Epidermal melanocyte (primary cell): ENCODE data around the gene NEK6.
"Not testable (repeated sequence)": the region's sequence is repeated elsewhere in the genome, so short reads cannot be mapped to it uniquely, and the experiment has no call there.

Experiments used
- DNase-seq: peaks from one replicate; pipeline ENCODE4 v3.0.0; 2011; ENCODE audit warnings: low spot score; ENCODE audit not compliant: insufficient read length

Gene NEK6

GRCh38 chr9:124225945-124226344, 31.8 kb upstream of the NEK6 start:
- no peak for DNase-seq

- no peak for DNase-seq
These were observed 29.2 kb upstream of the NEK6 start for GRCh38 chr9:124228516-124228915.

DNA sequence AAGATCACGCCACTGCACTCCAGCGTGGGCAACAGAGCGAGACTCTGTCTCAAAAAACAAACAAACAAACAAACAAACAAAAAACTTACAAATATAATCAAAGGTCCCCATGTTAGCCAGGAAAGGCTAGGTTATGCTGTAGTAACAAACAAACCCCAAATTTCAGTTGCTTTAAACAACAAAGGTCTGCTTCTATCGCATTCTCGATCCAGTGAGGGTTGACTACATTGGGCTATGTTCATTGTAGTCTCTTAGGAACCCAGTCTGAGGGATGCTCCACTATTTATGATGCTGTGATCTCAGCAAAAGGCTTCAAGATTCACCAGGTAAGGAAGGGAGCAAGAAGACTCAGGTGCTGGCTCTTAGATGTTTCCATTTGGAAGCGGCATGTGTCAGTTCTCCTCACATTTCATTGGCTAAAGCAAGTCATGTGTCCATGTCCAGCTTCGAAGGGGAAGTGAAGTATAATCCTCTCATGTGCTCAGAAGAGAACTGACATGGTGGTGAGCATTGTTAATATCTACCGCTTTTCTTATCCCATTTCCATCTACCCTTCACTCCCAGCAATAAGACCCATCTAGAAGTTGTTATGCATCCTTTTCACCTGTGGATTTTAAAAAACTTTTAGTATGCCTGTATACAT, 26.5 kb upstream of the NEK6 start:
- DNase-seq: no peak

DNA sequence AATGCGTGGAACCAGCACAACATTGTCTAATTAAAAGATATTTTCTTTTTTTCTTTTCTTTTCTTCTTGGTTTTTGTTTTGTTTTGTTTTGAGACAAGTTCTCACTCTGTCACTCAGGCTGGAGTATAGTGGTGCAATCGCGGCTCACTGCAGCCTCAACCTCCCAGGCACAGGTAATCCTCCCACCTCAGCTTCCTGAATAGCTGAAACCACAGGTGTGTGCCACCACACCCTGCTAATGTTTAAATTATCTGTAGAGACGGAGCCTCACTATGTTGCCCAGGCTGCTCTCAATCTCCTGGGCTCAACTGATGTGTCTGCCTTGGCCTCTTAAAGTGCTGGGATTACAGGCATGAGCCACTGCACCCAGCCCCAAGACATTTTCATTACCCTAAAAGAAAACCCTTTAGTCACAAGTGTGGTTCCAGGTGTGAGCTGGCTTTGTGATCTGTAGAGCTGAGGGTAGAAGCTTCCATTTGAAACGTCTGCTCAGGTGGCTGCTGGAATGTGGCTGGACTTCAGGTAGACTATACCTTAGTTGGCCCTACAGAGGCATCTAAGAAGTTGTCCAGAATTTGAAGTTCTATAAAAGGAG, 19.1 kb upstream of the NEK6 start:
- DNase-seq: no peak

- no peak for DNase-seq
These were observed 18.3 kb upstream of the NEK6 start for GRCh38 chr9:124239249-124240073.

DNA sequence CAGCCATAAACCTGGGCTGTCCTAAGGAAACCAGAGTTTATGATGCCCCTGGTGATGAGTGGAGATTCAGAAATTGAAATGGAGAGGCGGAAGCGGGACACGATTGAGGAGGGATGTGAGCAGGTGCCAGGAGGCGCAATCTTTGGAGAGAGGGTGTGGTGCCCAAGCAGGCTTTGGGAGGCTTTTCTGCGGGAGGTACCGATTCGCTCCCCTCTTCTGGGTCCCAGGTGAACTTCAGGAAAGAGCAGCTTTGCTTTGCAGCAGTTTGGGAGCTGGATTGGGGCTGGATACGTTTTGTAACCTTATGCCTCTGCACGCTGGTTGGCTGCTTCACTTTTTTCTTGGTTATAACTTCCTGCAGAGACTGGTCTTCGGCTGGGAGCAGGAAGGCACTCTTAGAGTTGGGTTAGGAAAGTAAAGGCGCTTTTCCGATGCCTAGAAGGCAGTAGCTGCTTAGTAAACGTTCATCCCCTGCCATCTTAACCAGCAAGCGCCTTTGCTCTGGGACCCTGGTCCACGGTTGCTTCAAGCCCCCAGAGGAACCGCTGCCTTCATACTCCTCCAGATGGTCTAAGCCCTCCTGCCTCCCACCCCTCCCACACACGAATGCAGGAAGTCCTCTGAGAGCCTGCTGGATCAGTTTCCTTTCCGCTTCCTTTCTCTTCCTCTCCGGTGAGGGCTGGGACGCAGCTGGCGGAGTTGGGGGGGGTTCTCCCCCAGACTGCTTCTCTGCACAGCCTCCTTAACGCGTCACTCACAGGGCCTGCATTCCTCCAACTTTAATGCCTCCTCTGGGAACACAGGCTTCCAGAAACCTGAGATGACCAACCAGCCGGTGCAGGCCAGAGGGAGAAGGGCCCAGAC, 15.2 kb upstream of the NEK6 start:
- DNase-seq: no peak

DNA sequence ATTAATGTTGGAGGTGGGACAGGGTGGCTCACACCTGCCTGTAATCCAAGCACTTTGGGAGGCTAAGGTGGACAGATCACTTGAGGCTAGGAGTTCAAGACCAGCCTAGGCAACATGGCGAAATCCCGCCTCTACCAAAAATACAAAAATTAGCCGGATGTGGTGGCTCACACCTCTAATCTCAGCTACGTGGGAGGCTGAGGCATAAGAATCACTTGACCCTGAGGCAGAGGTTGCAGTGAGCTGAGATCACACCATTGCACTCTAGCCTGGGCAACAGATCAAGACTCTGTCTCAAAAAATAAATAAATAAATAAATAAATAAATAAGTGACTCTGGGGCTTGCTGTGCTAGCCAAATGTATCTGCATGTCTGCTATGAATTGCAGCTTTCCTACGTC, 10.4 kb upstream of the NEK6 start:
- not testable (repeated sequence) for DNase-seq

- no peak for DNase-seq
These were observed 9.7 kb upstream of the NEK6 start for GRCh38 chr9:124248066-124248465.

DNA sequence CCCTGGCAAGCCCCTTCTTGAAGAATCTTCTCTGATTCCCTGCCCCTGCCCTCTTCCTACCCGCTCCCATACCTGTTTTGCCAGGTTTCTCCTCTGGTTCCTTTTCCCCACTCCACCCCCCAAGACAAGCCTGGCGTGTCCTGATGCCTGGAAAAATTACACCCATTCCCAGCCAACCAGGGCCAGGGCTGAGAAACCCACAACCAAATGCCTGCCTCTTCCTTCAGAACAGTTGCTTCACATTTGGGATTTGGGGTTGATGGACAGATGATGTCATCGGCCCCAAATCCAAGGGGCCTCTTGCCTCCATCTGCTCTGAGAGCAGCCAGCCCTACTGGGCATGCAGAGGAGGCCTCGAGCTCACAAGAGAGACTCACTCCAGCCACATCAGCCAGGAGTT, 8.8 kb upstream of the NEK6 start:
- DNase-seq: no peak

DNA sequence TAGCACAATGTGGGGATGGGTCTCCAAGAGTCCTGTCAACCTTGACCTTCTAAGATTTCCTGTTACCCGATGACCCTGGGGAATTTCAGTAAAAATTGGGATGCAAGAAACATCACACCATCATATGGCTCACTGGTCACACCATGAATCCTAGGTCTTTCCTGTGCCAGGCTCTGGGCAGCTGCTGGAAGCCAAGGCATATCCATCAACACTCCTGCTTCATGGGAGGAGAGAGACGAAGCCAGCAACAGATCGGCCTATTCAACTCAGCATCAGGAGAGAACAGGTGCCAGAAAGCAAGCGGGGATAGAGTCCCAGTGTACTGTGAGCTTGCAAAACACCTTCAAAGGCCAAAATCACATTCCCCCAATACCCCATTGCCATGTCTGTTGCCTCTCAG, 6.5 kb upstream of the NEK6 start:
- no peak for DNase-seq

- peak; percentile 71 for DNase-seq
These were observed 6.0 kb upstream of the NEK6 start for GRCh38 chr9:124251605-124252378.

GRCh38 chr9:124252878-124253277, 4.9 kb upstream of the NEK6 start:
- not testable (repeated sequence) for DNase-seq

- DNase-seq: no peak
These were observed 3.5 kb upstream of the NEK6 start for GRCh38 chr9:124254261-124254682.

- no peak for DNase-seq
These were observed 2.5 kb upstream of the NEK6 start for GRCh38 chr9:124255222-124255621.

DNA sequence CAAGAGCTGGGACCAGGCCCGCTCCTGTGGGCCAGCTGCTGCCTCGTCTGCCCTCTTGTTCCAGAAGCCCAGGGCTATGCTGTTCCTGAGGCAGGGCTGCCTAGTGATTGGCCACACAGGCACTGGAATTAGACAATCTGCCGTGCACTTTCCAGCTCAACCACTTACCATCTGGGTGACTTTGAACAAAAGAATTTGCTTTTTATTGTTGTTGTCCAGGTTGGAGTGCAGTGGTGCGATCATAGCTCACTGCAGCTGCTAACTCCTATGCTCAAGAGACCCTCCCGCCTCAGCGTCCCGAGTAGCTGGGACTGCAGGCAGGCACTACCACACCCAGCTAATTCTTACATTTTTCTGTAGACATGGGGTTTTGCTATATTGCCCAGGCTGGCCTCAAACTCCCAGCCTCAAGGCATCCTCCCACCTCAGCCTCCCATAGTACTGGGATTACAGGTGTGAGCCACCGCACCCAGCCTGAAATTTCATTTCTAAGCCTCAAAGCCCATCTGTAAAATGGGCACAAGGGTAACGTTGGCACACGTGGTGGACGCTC, 1.2 kb upstream of the NEK6 start:
- peak; percentile 59 for DNase-seq

DNA sequence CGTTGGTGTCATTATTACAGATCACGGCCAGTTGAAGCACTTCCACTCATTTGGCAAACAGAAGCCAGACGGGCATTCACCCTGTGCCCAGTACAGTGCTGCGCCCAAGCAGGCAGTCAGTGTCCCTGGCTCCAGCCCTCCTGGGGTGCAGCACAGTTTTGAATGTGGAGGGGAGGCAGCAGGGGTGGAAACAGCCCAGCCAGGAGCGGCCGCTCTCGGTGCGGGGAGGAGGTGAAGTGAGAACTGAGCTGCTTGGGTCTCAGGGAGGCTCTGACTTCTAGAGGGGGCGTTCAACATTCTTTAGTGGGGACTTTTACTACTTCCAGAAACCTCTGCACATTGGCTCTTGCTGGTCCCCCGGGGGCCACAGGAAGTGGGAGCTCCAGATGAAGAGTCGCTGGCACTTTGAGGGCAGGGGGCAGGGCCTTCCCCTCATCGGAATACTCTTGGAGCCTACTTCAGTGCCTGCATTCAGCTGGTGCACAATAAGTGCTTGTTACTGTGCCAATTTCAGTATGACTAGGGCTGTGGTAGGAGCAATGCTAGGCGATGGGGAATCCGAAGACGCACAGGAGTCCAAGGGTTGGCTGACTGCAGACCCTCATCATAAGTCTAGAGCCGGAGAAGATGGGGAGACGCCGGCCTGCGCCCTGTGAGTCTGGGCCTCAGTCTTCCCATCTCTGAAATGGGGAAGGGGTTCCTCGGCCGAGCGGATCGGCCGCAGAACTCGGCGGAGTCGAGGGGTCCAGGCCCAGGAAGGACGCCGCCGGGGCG, 492 bp upstream of the NEK6 start:
- DNase-seq: no peak

GRCh38 chr9:124258607-124259157, 933 bp downstream of the NEK6 start:
- DNase-seq: no peak

DNA sequence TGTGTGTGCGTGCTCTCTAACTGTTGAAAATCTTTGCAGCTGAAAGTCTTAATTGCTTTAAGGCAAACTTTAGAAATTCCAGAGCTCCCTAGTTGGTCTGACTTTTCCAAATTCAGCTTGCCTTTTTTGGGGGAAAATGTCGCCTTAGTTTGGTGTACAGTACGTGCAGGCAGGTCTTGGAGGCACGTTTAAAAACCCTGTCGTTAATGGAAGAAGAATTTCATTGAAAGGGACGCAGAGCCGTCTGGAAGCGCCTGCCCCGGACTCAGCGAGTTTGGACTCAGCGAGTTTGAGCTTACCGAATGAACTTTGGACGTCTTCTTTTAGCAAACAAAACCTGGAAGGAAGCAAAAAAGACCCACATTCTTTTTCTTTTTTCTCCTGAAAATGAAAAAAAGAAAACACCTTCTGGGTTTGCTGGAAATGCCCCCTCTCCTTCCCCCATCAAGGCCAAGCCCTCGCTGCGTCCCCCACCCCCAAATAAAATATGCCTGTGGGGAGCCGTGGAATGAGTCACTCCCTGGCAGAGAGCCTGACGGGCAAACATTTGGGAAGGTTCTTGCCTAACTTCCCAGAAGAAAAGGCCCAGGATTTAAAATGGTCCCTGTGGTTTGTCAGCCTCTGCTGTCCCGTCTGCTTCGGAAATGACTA, 1.5 kb downstream of the NEK6 start:
- peak; percentile 31 for DNase-seq
